Lung (tissue), 12 donors: ENCODE measurements around the gene P4HA1. TPM values are rescaled to one million over a fixed set of nuclear protein-coding genes. Genes with fewer than 3 reads are reported as not detected.

Experiments used
- ATAC-seq: fragments of 200-7000 bp; cut with Tn5 transposase; one replicate; pipeline ENCODE4 v1.9.1; 2020; ENCODE audit warnings: moderate number of reproducible peaks; ENCODE audit not compliant: insufficient read depth, low FRiP score
- DNase-seq, 3 donors: peaks; one replicate each; pipeline ENCODE4 v3.0.0-alpha.2; 2013 to 2017
- H3K27ac ChIP-seq, 2 donors: one replicate each; pipeline ENCODE4 v1.5.1; 2013; ENCODE audit warnings: mild to moderate bottlenecking in 2 of 2, moderate library complexity in 2 of 2, control low read depth in 1 of 2, inconsistent platforms in 1 of 2, low read depth in 1 of 2, low read length in 1 of 2
- H3K27me3 ChIP-seq, 3 donors: one replicate each; pipeline ENCODE4 v1.5.1; 2013; ENCODE audit warnings: low read length in 2 of 3; ENCODE audit not compliant: control insufficient read depth in 3 of 3, insufficient read depth in 3 of 3
- H3K36me3 ChIP-seq, 4 donors: one replicate each; pipeline ENCODE4 v1.5.1; 2013; ENCODE audit warnings: low read length in 4 of 4, mild to moderate bottlenecking in 1 of 4, moderate library complexity in 1 of 4; ENCODE audit not compliant: control insufficient read depth in 4 of 4, insufficient read depth in 4 of 4
- H3K4me1 ChIP-seq, 5 donors: one replicate each; pipeline ENCODE4 v1.5.1; 2013; ENCODE audit warnings: low read length in 5 of 5, mild to moderate bottlenecking in 2 of 5, moderate library complexity in 1 of 5; ENCODE audit not compliant: control insufficient read depth in 5 of 5, insufficient read depth in 5 of 5
- H3K4me3 ChIP-seq: one replicate; pipeline ENCODE4 v1.5.1; 2013; ENCODE audit warnings: mild to moderate bottlenecking, control low read depth, moderate library complexity
- H3K9ac ChIP-seq, 2 donors: one replicate each; pipeline ENCODE4 v1.5.1; 2013; ENCODE audit warnings: low read length in 2 of 2, control low read depth in 1 of 2; ENCODE audit not compliant: insufficient read depth in 1 of 2
- H3K9me3 ChIP-seq, 4 donors: one replicate each; pipeline ENCODE4 v1.5.1; 2013; ENCODE audit warnings: low read length in 3 of 4, mild to moderate bottlenecking in 1 of 4, moderate library complexity in 1 of 4; ENCODE audit not compliant: control insufficient read depth in 4 of 4, insufficient read depth in 3 of 4
- WGBS, 2 donors: extraction: QIAGEN DNeasy Blood & Tissue Kit; methylation state at CpG; one replicate each; pipeline ENCODE4 v1.1.7; 2013; 5-methylcytosine and 5-hydroxymethylcytosine counted together
- polyA plus RNA-seq, 2 donors: library from polyadenylated mRNA; stranded (reverse); fragments of 200-250 nt; gene quantifications; one replicate each; pipeline ENCODE4 v1.2.1, GENCODE V29; 2013
- total RNA-seq, 2 donors: library from RNA; depleted of rRNA in 1 of 2; stranded (reverse); fragments of >200 nt in 1 of 2; gene quantifications; one replicate each; pipeline ENCODE4 v1.2.1, GENCODE V29; 2014 to 2021
- TF ChIP-seq, protein P1 (sequence below): IDR thresholded peaks from 2 replicates; pipeline ENCODE4 v1.5.1; 2012; ENCODE audit warnings: mild to moderate bottlenecking; ENCODE audit errors: control extremely low read depth, extremely low read depth
- donor health status: control.
- donor health status: control.
- donor health status: Bipolar disorder and iron deficiency.
- donor health status: healthy.
- donor health status: DM: yes; HTN: yes; CAD: no.

The P4HA1 gene
- total and polyA plus RNA-seq, 4 donors: 10.5 to 71.0 (median 32.2) TPM

DNA sequence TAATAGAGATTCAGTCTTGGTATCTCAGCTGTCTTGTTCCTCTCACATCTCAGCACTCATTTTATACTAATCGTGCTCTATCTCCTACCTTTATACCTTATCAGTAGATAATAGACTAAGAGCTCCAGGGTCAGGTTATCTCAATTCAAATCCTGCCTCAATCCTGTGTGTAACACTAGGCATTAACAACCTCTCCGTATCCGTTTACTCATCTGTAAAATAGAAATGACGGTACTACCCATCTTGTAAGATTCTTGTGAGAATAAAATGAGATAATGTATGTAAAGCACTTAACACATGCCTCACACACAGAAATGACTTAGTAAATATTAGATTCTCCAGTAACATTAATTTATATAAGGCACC, 622 bp upstream of the P4HA1 start:
- TF ChIP-seq, protein P1, sequence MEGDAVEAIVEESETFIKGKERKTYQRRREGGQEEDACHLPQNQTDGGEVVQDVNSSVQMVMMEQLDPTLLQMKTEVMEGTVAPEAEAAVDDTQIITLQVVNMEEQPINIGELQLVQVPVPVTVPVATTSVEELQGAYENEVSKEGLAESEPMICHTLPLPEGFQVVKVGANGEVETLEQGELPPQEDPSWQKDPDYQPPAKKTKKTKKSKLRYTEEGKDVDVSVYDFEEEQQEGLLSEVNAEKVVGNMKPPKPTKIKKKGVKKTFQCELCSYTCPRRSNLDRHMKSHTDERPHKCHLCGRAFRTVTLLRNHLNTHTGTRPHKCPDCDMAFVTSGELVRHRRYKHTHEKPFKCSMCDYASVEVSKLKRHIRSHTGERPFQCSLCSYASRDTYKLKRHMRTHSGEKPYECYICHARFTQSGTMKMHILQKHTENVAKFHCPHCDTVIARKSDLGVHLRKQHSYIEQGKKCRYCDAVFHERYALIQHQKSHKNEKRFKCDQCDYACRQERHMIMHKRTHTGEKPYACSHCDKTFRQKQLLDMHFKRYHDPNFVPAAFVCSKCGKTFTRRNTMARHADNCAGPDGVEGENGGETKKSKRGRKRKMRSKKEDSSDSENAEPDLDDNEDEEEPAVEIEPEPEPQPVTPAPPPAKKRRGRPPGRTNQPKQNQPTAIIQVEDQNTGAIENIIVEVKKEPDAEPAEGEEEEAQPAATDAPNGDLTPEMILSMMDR: no peak
- H3K27me3 ChIP-seq: no peaks in the 10 kb centered on the region
- ATAC-seq (no peak), DNase-seq (no peak)
- H3K4me3 ChIP-seq: peak overlapping the region; percentile 5
- H3K4me1 ChIP-seq: peaks cover 0 to 18% (median 6%) of the 10 kb centered on the region in 5 donors
- peaks cover 0 to 5% (median 2%) of the 10 kb centered on the region in 4 donors for H3K36me3 ChIP-seq
- no peaks in the 10 kb centered on the region for H3K9me3 ChIP-seq
- H3K9ac ChIP-seq: peak overlapping the region; percentile 87 to 97
- peak overlapping the region; percentile 81 to 94 for H3K27ac ChIP-seq
- 48 to 60% methylated on average over 4 of the region's 4 CpGs for WGBS, 2 donors

DNA sequence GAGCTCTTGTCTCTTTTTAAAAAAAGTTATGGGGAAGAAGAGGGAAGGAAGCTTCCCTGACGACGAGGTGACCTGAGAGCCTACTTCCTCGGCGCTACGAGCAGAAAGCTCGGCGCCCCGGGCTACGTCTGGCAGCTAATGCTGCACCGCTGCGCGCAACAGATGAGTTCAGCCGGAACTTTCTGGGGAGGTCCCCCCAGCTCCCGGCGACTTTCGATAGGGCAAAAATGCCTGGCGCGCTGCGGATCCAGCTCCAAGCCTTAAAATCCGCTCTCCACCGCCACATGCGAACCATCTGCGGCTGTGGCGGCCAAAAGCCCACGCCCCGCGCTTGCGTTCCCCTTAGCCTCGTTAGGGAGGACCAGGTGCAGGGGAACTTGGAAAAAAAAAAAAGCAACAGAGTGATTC, 621 bp downstream of the P4HA1 start:
- ATAC-seq: peak; percentile 38

DNA sequence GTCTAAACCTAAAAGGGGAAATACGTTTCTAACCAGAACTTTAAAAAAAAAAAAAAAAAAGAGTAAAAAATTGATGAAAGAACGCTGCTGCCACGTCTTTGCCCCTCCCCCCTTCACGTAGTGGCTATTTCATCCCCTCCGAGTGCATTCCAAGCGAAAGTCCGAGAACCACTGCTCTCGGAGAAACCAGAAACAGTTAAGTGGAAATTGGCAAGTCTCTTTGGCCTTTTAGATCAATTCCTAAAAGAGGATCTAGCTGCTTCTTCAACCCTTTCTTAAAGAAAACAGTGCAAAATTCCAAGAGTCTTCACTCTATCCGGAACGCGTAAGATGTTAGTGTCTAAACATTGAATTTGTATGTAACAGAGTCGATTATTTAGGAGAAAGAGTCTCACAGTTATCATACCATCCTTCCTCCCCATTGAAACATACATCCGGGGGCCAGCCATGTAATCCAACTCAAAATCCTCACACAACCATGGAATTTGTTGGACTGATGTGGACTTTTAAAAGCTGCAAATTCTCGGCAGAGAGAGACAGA, 1.1 kb downstream of the P4HA1 start:
- H3K9ac ChIP-seq: peak overlapping the region; percentile 82 to 99
- peak overlapping the region; percentile 70 for H3K4me3 ChIP-seq
- peak; percentile 88 to 96 (median 95) for DNase-seq
- peaks cover 0 to 18% (median 6%) of the 10 kb centered on the region in 5 donors for H3K4me1 ChIP-seq
- H3K27ac ChIP-seq: peak overlapping the region; percentile 90 to 94
- H3K36me3 ChIP-seq: peaks cover 0 to 5% (median under 1%) of the 10 kb centered on the region in 4 donors
- no peaks in the 10 kb centered on the region for H3K9me3 ChIP-seq
- 0% methylated on average over 14 of the region's 14 CpGs for WGBS, 2 donors
- no peak for ATAC-seq
- no peaks in the 10 kb centered on the region for H3K27me3 ChIP-seq
- TF ChIP-seq, protein P1: no peak

More for the DNA sequence above, 621 bp downstream of the P4HA1 start:
- 0% methylated on average over 29 of the region's 29 CpGs for WGBS, 2 donors
- Histone ChIP-seq H3K4me3 (peak overlapping the region; percentile 70), H3K27ac (peak overlapping the region; percentile 90 to 94), H3K9ac (peak overlapping the region; percentile 82 to 99), H3K9me3 (no peaks in the 10 kb centered on the region), H3K36me3 (peaks cover 0 to 5% (median under 1%) of the 10 kb centered on the region in 4 donors), H3K4me1 (peaks cover 0 to 18% (median 6%) of the 10 kb centered on the region in 5 donors), H3K27me3 (no peaks in the 10 kb centered on the region)
- peak; percentile 78 to 86 (median 82) for DNase-seq
- TF ChIP-seq, protein P1: no peak

DNA sequence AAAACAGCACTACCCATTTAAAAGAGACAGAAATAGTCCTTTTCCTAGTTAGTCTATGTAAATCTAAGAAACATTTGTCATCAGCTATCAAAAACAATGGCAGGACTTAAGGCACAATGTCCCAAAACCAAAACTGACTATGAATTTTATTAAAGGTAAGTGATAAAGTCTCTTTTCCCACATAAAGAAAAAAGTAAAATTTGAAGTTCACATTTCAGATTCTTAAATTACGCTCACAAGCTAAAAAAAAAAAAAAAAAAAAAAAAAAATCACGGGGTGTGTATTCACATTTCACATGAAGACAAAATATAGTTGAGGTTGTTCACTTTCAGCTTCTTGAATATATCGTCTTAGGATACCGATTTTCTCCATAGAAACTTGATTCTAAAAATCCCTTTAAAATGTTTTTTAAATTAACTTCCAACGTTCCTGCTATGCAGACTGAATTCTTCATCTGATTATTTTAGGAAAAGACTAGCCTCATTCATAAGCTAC, 1.6 kb downstream of the P4HA1 start:
- WGBS, 2 donors: 8 to 9% methylated on average over 5 of the region's 5 CpGs
- TF ChIP-seq, protein P1: no peak
- Histone ChIP-seq H3K4me3 (no peak overlapping the region), H3K4me1 (peaks cover 0 to 18% (median 6%) of the 10 kb centered on the region in 5 donors), H3K9me3 (no peaks in the 10 kb centered on the region), H3K36me3 (peaks cover 0 to 2% (median under 1%) of the 10 kb centered on the region in 4 donors), H3K9ac (peak overlapping the region in 1 of 2 donors; percentile 99), H3K27ac (peak overlapping the region in 1 of 2 donors; percentile 90), H3K27me3 (no peaks in the 10 kb centered on the region)
- ATAC-seq: no peak
- DNase-seq: no peak
